ENCODE results near the gene WDFY1.

Gene WDFY1

GRCh38 chr2:223971731-223972130, 26.6 kb upstream of the WDFY1 start:
- H3K27ac ChIP-seq = no peak overlapping the region
- TF ChIP-seq, protein P1, sequence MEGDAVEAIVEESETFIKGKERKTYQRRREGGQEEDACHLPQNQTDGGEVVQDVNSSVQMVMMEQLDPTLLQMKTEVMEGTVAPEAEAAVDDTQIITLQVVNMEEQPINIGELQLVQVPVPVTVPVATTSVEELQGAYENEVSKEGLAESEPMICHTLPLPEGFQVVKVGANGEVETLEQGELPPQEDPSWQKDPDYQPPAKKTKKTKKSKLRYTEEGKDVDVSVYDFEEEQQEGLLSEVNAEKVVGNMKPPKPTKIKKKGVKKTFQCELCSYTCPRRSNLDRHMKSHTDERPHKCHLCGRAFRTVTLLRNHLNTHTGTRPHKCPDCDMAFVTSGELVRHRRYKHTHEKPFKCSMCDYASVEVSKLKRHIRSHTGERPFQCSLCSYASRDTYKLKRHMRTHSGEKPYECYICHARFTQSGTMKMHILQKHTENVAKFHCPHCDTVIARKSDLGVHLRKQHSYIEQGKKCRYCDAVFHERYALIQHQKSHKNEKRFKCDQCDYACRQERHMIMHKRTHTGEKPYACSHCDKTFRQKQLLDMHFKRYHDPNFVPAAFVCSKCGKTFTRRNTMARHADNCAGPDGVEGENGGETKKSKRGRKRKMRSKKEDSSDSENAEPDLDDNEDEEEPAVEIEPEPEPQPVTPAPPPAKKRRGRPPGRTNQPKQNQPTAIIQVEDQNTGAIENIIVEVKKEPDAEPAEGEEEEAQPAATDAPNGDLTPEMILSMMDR (conservative IDR thresholded peaks at IDR 0.05) = no peak

DNA sequence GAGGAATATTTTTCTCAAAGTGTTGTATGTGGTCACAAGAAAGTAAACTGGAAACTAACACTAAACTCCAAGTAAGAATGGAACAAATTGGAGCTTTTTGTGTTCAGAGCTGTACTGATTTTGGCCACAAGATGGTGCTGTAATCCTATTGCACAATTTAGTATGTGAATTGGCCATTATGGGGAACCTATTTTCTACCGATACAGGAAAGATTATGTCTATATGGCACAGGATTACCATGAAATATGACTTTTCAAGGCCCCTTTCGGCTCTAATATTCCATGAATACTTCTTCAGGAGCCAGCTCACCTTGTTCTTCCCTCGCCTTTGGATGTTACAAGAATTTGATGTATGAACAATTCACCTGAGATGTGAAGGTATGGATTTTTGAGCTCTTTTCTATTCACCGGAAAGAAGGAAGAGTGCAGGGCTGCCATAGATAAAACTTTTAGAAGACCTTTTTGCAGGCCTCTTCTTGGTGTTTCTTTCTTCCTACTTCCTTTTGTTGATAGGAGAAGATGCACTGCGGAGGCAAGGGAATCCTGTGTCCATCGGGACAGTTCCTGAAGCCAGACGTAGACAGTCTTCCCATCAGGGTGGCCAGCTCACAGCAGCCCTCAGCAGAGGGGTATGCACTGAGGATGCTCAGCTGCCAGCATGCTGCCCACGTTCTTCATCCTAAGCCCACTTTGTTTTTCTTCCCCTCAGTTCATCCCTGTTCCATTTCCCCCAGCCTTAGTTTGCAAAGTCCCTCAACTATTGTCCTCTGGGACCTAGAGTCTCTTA, 25.4 kb upstream of the WDFY1 start:
- H3K27ac ChIP-seq = no peak overlapping the region
- TF ChIP-seq, protein P1 (conservative IDR thresholded peaks at IDR 0.05) = peak; percentile 95

GRCh38 chr2:223969856-223970255, 24.7 kb upstream of the WDFY1 start:
- H3K27ac ChIP-seq = no peak overlapping the region
- TF ChIP-seq, protein P1 (conservative IDR thresholded peaks at IDR 0.05) = no peak

DNA sequence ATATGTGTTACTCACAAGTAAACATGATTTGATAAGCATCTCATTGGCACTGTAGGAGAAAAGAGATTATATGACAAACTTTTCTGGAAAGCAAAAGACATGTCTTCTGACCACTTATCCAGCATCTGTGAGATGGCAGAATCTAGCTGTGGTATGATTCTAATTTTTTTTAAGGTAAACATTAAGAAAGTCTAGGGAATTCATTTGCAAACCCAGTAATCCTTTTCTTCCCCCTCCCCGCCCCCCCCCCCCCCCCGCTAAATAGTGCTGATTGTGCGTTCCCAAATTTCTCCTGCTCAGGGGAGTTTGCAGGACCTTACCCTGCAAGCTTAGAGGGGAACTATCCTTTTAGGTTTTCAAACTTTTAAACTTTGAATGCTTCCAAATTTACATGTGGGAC, 24.2 kb upstream of the WDFY1 start:
- no peak overlapping the region for H3K27ac ChIP-seq
- TF ChIP-seq, protein P1 (conservative IDR thresholded peaks at IDR 0.05) = no peak

- H3K27ac ChIP-seq = no peak overlapping the region
- TF ChIP-seq, protein P1 (conservative IDR thresholded peaks at IDR 0.05) = no peak
Measured at GRCh38 chr2:223967981-223968380, 22.8 kb upstream of the WDFY1 start.

- TF ChIP-seq, protein P1 (conservative IDR thresholded peaks at IDR 0.05) = no peak
- H3K27ac ChIP-seq = no peak overlapping the region
Measured at GRCh38 chr2:223959688-223960087, 14.6 kb upstream of the WDFY1 start.

GRCh38 chr2:223957092-223957851, 12.1 kb upstream of the WDFY1 start, which contains the start of gene MRPL44:
Gene MRPL44 (plus strand): TSS chr2:223957463. CDS start chr2:223957473, 10 bp downstream.
- peak within 1 kb of the TSS; percentile 87 for H3K27ac ChIP-seq
- TF ChIP-seq, protein P1 (conservative IDR thresholded peaks at IDR 0.05) = no peak
